Vagina (tissue), 2 donors: ENCODE data around the gene ZNF207. TPM values are rescaled to one million over a fixed set of nuclear protein-coding genes. Genes with fewer than 3 reads are reported as not detected.
"Not testable (repeated sequence)": the region's sequence is repeated elsewhere in the genome, so short reads cannot be mapped to it uniquely, and the experiment has no call there.

ENCODE experiments used
- DNase-seq, 2 donors: peaks; one replicate each; pipeline ENCODE4 v3.0.0-alpha.2; 2017; ENCODE audit errors: extremely low spot score in 2 of 2
- H3K27ac ChIP-seq: fragments of 200-600 bp; sonication (generic); one replicate; pipeline ENCODE4 v1.5.1; 2019
- H3K27me3 ChIP-seq: fragments of 200-600 bp; sonication (generic); one replicate; pipeline ENCODE4 v1.5.1; 2019
- H3K36me3 ChIP-seq, 2 donors: fragments of 200-600 bp; sonication (generic); one replicate each; pipeline ENCODE4 v1.5.1; 2017 to 2019
- H3K4me1 ChIP-seq: fragments of 200-600 bp; sonication (generic); one replicate; pipeline ENCODE4 v1.5.1; 2019
- H3K4me3 ChIP-seq, 2 donors: fragments of 200-600 bp; sonication (generic); 1 replicate in 1 of 2; 2 replicates in 1 of 2; pipeline ENCODE4 v1.5.1; 2016 to 2019
- H3K9me3 ChIP-seq: fragments of 200-600 bp; sonication (generic); one replicate; pipeline ENCODE4 v1.5.1; 2019
- CTCF ChIP-seq, 3 experiments: fragments of 450-650 bp in 2 of 3; fragments of 200-600 bp in 1 of 3; sonication (generic) in 1 of 3; IDR thresholded peaks; one replicate each; pipeline ENCODE4 v1.5.1; 2017 to 2019; ENCODE audit warnings: antibody characterized with exemption in 3 of 3, mild to moderate bottlenecking in 2 of 3, moderate library complexity in 2 of 3
- POLR2A ChIP-seq, 2 donors: fragments of 450-650 bp; IDR thresholded peaks; one replicate each; pipeline ENCODE4 v1.6.1; 2017; ENCODE audit warnings: antibody characterized with exemption in 2 of 2, mild to moderate bottlenecking in 2 of 2, moderate library complexity in 2 of 2
- POLR2AphosphoS5 ChIP-seq, 2 donors: sonication (generic); formaldehyde crosslinking; IDR thresholded peaks; one replicate each; pipeline ENCODE4 v1.9.0; 2017; ENCODE audit warnings: antibody characterized with exemption in 2 of 2, mild to moderate bottlenecking in 2 of 2, low read depth in 1 of 2; ENCODE audit not compliant: insufficient read depth in 1 of 2
- intact Hi-C: fragments of 100-400 bp; cut with DNase I; formaldehyde crosslinking; loops from one replicate; pipeline ENCODE4 v1.15.1; 2023
- total RNA-seq: library from RNA; depleted of rRNA; stranded (reverse); fragments of >200 nt; gene quantifications from one replicate; pipeline ENCODE4 v1.2.3, GENCODE V29; 2016

Gene ZNF207
- total RNA-seq, 1 donor from 2014 or later: 193 TPM

- no peak for TF ChIP-seq CTCF (IDR thresholded peaks at IDR 0.05)
- TF ChIP-seq POLR2AphosphoS5 (IDR thresholded peaks at IDR 0.05; ENCODE audit: insufficient read depth in 1 of 2, low read depth in 1 of 2): no peak
- no peaks in the 10 kb centered on the region for H3K4me1 ChIP-seq
- H3K9me3 ChIP-seq: no peaks in the 10 kb centered on the region
- DNase-seq: no peak
- no peaks in the 10 kb centered on the region for H3K27me3 ChIP-seq
- no peaks in the 10 kb centered on the region for H3K36me3 ChIP-seq
- H3K27ac ChIP-seq: no peak overlapping the region
- intact Hi-C loops: no loop called here
- H3K4me3 ChIP-seq: no peak overlapping the region
These were observed 44.9 kb upstream of the ZNF207 start for GRCh38 chr17:32305049-32305448.

- Histone ChIP-seq H3K9me3 (no peaks in the 10 kb centered on the region), H3K27me3 (no peaks in the 10 kb centered on the region), H3K4me3 (no peak overlapping the region), H3K4me1 (no peaks in the 10 kb centered on the region), H3K27ac (no peak overlapping the region), H3K36me3 (no peaks in the 10 kb centered on the region)
- intact Hi-C loops: no loop called here
- TF ChIP-seq POLR2A (IDR thresholded peaks at IDR 0.05) (no peak), POLR2AphosphoS5 (IDR thresholded peaks at IDR 0.05; ENCODE audit: insufficient read depth in 1 of 2, low read depth in 1 of 2) (no peak), CTCF (IDR thresholded peaks at IDR 0.05) (no peak)
- DNase-seq: no peak
These were observed 42.3 kb upstream of the ZNF207 start for GRCh38 chr17:32307658-32308057.

GRCh38 chr17:32311028-32311536 lies 38.9 kb upstream of the ZNF207 start:
- Histone ChIP-seq H3K9me3 (no peaks in the 10 kb centered on the region), H3K4me3 (peak overlapping the region; percentile 22 to 23), H3K36me3 (no peaks in the 10 kb centered on the region), H3K4me1 (no peaks in the 10 kb centered on the region), H3K27ac (peak overlapping the region; percentile 27), H3K27me3 (no peaks in the 10 kb centered on the region)
- intact Hi-C loops: no loop called here
- TF ChIP-seq POLR2A (IDR thresholded peaks at IDR 0.05) (no peak), POLR2AphosphoS5 (IDR thresholded peaks at IDR 0.05; ENCODE audit: insufficient read depth in 1 of 2, low read depth in 1 of 2) (peak; percentile 8 to 36)
- no peak for DNase-seq

- Histone ChIP-seq H3K27me3 (no peaks in the 10 kb centered on the region), H3K9me3 (no peaks in the 10 kb centered on the region), H3K4me3 (no peak overlapping the region), H3K27ac (no peak overlapping the region), H3K4me1 (no peaks in the 10 kb centered on the region), H3K36me3 (no peaks in the 10 kb centered on the region)
- intact Hi-C loops: no loop called here
- DNase-seq: no peak
- no peak for TF ChIP-seq CTCF (IDR thresholded peaks at IDR 0.05)
- no peak for TF ChIP-seq POLR2AphosphoS5 (IDR thresholded peaks at IDR 0.05; ENCODE audit: insufficient read depth in 1 of 2, low read depth in 1 of 2)
These were observed 35.3 kb upstream of the ZNF207 start for GRCh38 chr17:32314636-32315035.

GRCh38 chr17:32315171-32315570 lies 34.8 kb upstream of the ZNF207 start:
- Histone ChIP-seq H3K27ac (no peak overlapping the region), H3K4me3 (no peak overlapping the region), H3K4me1 (no peaks in the 10 kb centered on the region), H3K36me3 (no peaks in the 10 kb centered on the region), H3K27me3 (no peaks in the 10 kb centered on the region), H3K9me3 (no peaks in the 10 kb centered on the region)
- TF ChIP-seq CTCF (IDR thresholded peaks at IDR 0.05): no peak
- no peak for TF ChIP-seq POLR2A (IDR thresholded peaks at IDR 0.05)
- TF ChIP-seq POLR2AphosphoS5 (IDR thresholded peaks at IDR 0.05; ENCODE audit: insufficient read depth in 1 of 2, low read depth in 1 of 2): no peak
- intact Hi-C loops: no loop called here
- no peak for DNase-seq

- H3K27me3 ChIP-seq, H3K27ac ChIP-seq, DNase-seq, H3K4me1 ChIP-seq, H3K9me3 ChIP-seq, H3K36me3 ChIP-seq, H3K4me3 ChIP-seq, intact Hi-C loops: not testable (repeated sequence)
These were observed 33.3 kb upstream of the ZNF207 start for GRCh38 chr17:32316653-32317052.
